GM12892 (cell line): Measurements from ENCODE around the gene CTAG1B.
"Not testable (repeated sequence)": the region's sequence is repeated elsewhere in the genome, so short reads cannot be mapped to it uniquely, and the experiment has no call there.

ENCODE experiments used
- POLR2A ChIP-seq: IDR thresholded peaks from 2 replicates; pipeline ENCODE4 v1.6.1; 2011; ENCODE audit warnings: low read depth, low read length, control low read depth
- POLR2AphosphoS5 ChIP-seq: IDR thresholded peaks from 2 replicates; pipeline ENCODE4 v1.6.1; 2011; ENCODE audit warnings: low read depth, low read length, control low read depth
- TAF1 ChIP-seq: IDR thresholded peaks from 2 replicates; pipeline ENCODE4 v1.6.1; 2011; ENCODE audit warnings: low read depth, mild to moderate bottlenecking, control low read depth, low read length, borderline replicate concordance

- TF ChIP-seq POLR2A, POLR2AphosphoS5, TAF1: not testable (repeated sequence)
Measured at GRCh38 chrX:154608823-154609222, 10.3 kb downstream of the CTAG1B start.
